PC-3 (cell line): ENCODE results near the gene LRR1. TPM values are rescaled to one million over a fixed set of nuclear protein-coding genes. Genes with fewer than 3 reads are reported as not detected.

Experiments used
- ATAC-seq: fragments of 200-7000 bp; cut with Tn5 transposase; 2 replicates; pipeline ENCODE4 v1.9.1; 2020; ENCODE audit warnings: mild to moderate bottlenecking, moderate library complexity
- BruUV-seq: library from RNA; stranded (reverse); fragments of 400-500 nt; replicated peaks from 2 replicates; lab custom pipeline; 2021; lab: Mats Ljungman, UMichigan
- CTCF ChIA-PET: fragments of 300-600 bp; sonication (Branson Sonifier 250); formaldehyde crosslinking; loops from one replicate; lab custom pipeline; 2022; ENCODE audit warnings: antibody characterized with exemption; lab: Charles Lee
- POLR2A ChIA-PET: fragments of 300-600 bp; sonication (Branson Sonifier 250); formaldehyde crosslinking; loops from one replicate; lab custom pipeline; 2022; ENCODE audit warnings: antibody characterized with exemption; ENCODE audit not compliant: unreplicated experiment; lab: Charles Lee
- DNase-seq: peaks from one replicate; pipeline ENCODE4 v3.0.0-alpha.2; 2015
- H2AFZ ChIP-seq: fragments of 300-600 bp; sonication (generic); 2 replicates; pipeline ENCODE4 v1.6.0; 2016; ENCODE audit warnings: antibody characterized with exemption, low read length
- H3F3A ChIP-seq: fragments of 300-600 bp; sonication (generic); one replicate; pipeline ENCODE4 v1.6.0; 2017; ENCODE audit warnings: antibody characterized with exemption, low read length, control low read depth, mild to moderate bottlenecking; ENCODE audit not compliant: unreplicated experiment
- H3K27ac ChIP-seq: fragments of 300-600 bp; sonication (generic); 2 replicates; pipeline ENCODE4 v1.5.1; 2016; ENCODE audit warnings: mild to moderate bottlenecking, low read length
- H3K27me3 ChIP-seq: fragments of 300-600 bp; sonication (generic); 2 replicates; pipeline ENCODE4 v1.6.1; 2016; ENCODE audit warnings: low read length, mixed read lengths
- H3K36me3 ChIP-seq: fragments of 300-600 bp; sonication (generic); 2 replicates; pipeline ENCODE4 v1.6.1; 2016; ENCODE audit warnings: low read depth, mixed run types, low read length, mixed read lengths
- H3K4me1 ChIP-seq: fragments of 300-600 bp; sonication (generic); 2 replicates; pipeline ENCODE4 v1.5.1; 2016; ENCODE audit warnings: low read length; ENCODE audit not compliant: insufficient read depth
- H3K4me2 ChIP-seq: fragments of 300-600 bp; sonication (generic); 2 replicates; pipeline ENCODE4 v1.6.0; 2016; ENCODE audit warnings: low read length
- H3K4me3 ChIP-seq: fragments of 300-600 bp; sonication (generic); 2 replicates; pipeline ENCODE4 v1.5.1; 2016; ENCODE audit warnings: mild to moderate bottlenecking, low read length, mixed read lengths
- H3K79me2 ChIP-seq: fragments of 300-600 bp; sonication (generic); 2 replicates; pipeline ENCODE4 v1.6.1; 2017; ENCODE audit warnings: low read length, mixed read lengths
- H3K9ac ChIP-seq: fragments of 300-600 bp; sonication (generic); 2 replicates; pipeline ENCODE4 v1.6.0; 2016; ENCODE audit warnings: mild to moderate bottlenecking, low read length
- H3K9me2 ChIP-seq: fragments of 300-600 bp; sonication (generic); replicated peaks from 2 replicates; pipeline ENCODE4 v1.6.1; 2016; ENCODE audit warnings: mixed run types, low read length, mixed read lengths
- H3K9me3 ChIP-seq: fragments of 300-600 bp; sonication (generic); 2 replicates; pipeline ENCODE4 v1.6.1; 2016; ENCODE audit warnings: low read length, mixed read lengths
- H4K20me1 ChIP-seq: fragments of 300-600 bp; sonication (generic); 2 replicates; pipeline ENCODE4 v1.6.1; 2016; ENCODE audit warnings: low read length, mixed read lengths
- CTCF ChIP-seq: fragments of 300-600 bp; sonication (generic); conservative IDR thresholded peaks from 2 replicates; pipeline ENCODE4 v1.5.1; 2017; ENCODE audit warnings: antibody characterized with exemption, low read depth, mild to moderate bottlenecking, low read length
- EZH2 ChIP-seq: fragments of 300-600 bp; sonication (generic); IDR thresholded peaks from one replicate; pipeline ENCODE4 v1.6.1; 2017; ENCODE audit warnings: antibody characterized with exemption, mild to moderate bottlenecking, low read length; ENCODE audit not compliant: unreplicated experiment
- EZH2phosphoT487 ChIP-seq: fragments of 300-600 bp; sonication (generic); IDR thresholded peaks from 2 replicates; pipeline ENCODE4 v1.6.1; 2018; ENCODE audit warnings: mild to moderate bottlenecking, antibody characterized with exemption, low read length, borderline replicate concordance
- intact Hi-C: fragments of 100-400 bp; cut with micrococcal nuclease; formaldehyde crosslinking; loops from 2 replicates; pipeline ENCODE4 v1.9.0; 2023
- total RNA-seq: library from RNA; depleted of rRNA; stranded (reverse); fragments of >200 nt; gene quantifications from 2 replicates; pipeline ENCODE4 v1.2.3, GENCODE V29; 2014

The LRR1 gene
- total RNA-seq, 1 experiment from 2014 or later, result 46.9 TPM

- Histone ChIP-seq H3K79me2 (peaks cover 91% of the 10 kb centered on the region), H3K27me3 (no peaks in the 10 kb centered on the region), H3K4me2 (peak overlapping the region; percentile 96), H3K9me3 (no peaks in the 10 kb centered on the region), H2AFZ (peak overlapping the region; percentile 72; the same call in 1 of the 2 replicates), H4K20me1 (peaks cover 31% of the 10 kb centered on the region), H3K4me3 (peak overlapping the region; percentile 92), H3K4me1 (peaks cover 45% of the 10 kb centered on the region), H3K36me3 (peaks cover 17% of the 10 kb centered on the region), H3K9me2 (no peaks in the 10 kb centered on the region), H3K27ac (no peak overlapping the region), H3F3A (peaks cover 7% of the 10 kb centered on the region), H3K9ac (peak overlapping the region; percentile 92)
- peak; percentile 39 for DNase-seq
- intact Hi-C loops, result loop anchor here (5.0 kb wide), 1 partner anchor 70 kb away; the partner anchor contains the start of gene KLHDC1
- TF ChIP-seq EZH2phosphoT487, result no peak
- no peak for TF ChIP-seq CTCF
- TF ChIP-seq EZH2, result no peak
- BruUV-seq, result TSS peak; percentile 58
- CTCF ChIA-PET, result interaction anchor here (1.4 kb wide), 1 partner anchor 12 kb away, joined by 6 read pairs; no protein-coding TSS in a partner anchor
- POLR2A ChIA-PET, result no interaction called here
- ATAC-seq, result no peak
Measured at GRCh38 chr14:49622022-49622607, 23.4 kb downstream of the LRR1 start.

- ATAC-seq (no peak), DNase-seq (no peak)
- no peaks in the 10 kb centered on the region for H3K9me3 ChIP-seq
- H3K4me1 ChIP-seq, result peaks cover 35% of the 10 kb centered on the region
- no peak overlapping the region for H2AFZ ChIP-seq
- H3K27me3 ChIP-seq, result no peaks in the 10 kb centered on the region
- peak overlapping the region; percentile 92 for H3K9ac ChIP-seq
- H3K4me2 ChIP-seq, result peak overlapping the region; percentile 96
- intact Hi-C loops, result loop anchor here (5.0 kb wide), 1 partner anchor 69 kb away; the partner anchor contains the start of gene KLHDC1
- CTCF ChIA-PET, result interaction anchor here (0.7 to 1.2 kb wide), 3 partner anchors 25 to 229 kb away, joined by 3 to 7 read pairs (median 3); partner anchors contain the start of genes LRR1 and NEMF
- H3K79me2 ChIP-seq, result peaks cover 89% of the 10 kb centered on the region
- H3K27ac ChIP-seq, result peak overlapping the region; percentile 41
- peak overlapping the region; percentile 92 for H3K4me3 ChIP-seq
- peaks cover 28% of the 10 kb centered on the region for H4K20me1 ChIP-seq
- H3K9me2 ChIP-seq, result no peaks in the 10 kb centered on the region
- BruUV-seq, result no TSS peak
- POLR2A ChIA-PET, result interaction anchor here (0.5 to 1.5 kb wide), 2 partner anchors 81 to 144 kb away, joined by 3 to 4 read pairs; partner anchors contain the start of gene KLHDC2
- H3F3A ChIP-seq, result peaks cover 5% of the 10 kb centered on the region
- TF ChIP-seq CTCF, result no peak
- TF ChIP-seq EZH2, result no peak
- peaks cover 10% of the 10 kb centered on the region for H3K36me3 ChIP-seq
Measured at GRCh38 chr14:49623387-49623786, 24.6 kb downstream of the LRR1 start.
